A673 (cell line): Measurements from ENCODE around the gene CDC20B. TPM values are rescaled to one million over a fixed set of nuclear protein-coding genes. Genes with fewer than 3 reads are reported as not detected.

Experiments
- BruUV-seq: library from RNA; stranded (reverse); fragments of 400-500 nt; replicated peaks from 2 replicates; lab custom pipeline; 2021; lab: Mats Ljungman, UMichigan
- CTCF ChIA-PET: fragments of 300-600 bp; sonication (Branson Sonifier 250); formaldehyde crosslinking; loops from one replicate; lab custom pipeline; 2022; ENCODE audit warnings: antibody characterized with exemption; lab: Charles Lee
- POLR2A ChIA-PET: fragments of 300-600 bp; sonication (Branson Sonifier 250); formaldehyde crosslinking; loops from one replicate; lab custom pipeline; 2022; ENCODE audit warnings: antibody characterized with exemption; ENCODE audit not compliant: low non-redundant PET; lab: Charles Lee
- DNase-seq: peaks from one replicate; pipeline ENCODE4 v3.0.0-alpha.2; 2015; ENCODE audit warnings: low spot score
- H3K27ac ChIP-seq: fragments of 200-600 bp; sonication (generic); 2 replicates; pipeline ENCODE4 v1.5.1; 2016; ENCODE audit warnings: mixed run types, low read depth, mild to moderate bottlenecking, mixed read lengths, antibody characterized with exemption, low read length; ENCODE audit not compliant: poor library complexity, severe bottlenecking
- H3K27me3 ChIP-seq: fragments of 200-600 bp; sonication (generic); replicated peaks from 2 replicates; pipeline ENCODE4 v1.6.1; 2017; ENCODE audit warnings: mixed run types, low read depth, mild to moderate bottlenecking, mixed read lengths, antibody characterized with exemption, low read length; ENCODE audit not compliant: insufficient read depth, poor library complexity
- H3K36me3 ChIP-seq: fragments of 200-600 bp; sonication (generic); 2 replicates; pipeline ENCODE4 v1.6.1; 2016; ENCODE audit warnings: mixed run types, mild to moderate bottlenecking, mixed read lengths, antibody characterized with exemption, low read length; ENCODE audit not compliant: insufficient read depth, poor library complexity, severe bottlenecking
- H3K4me1 ChIP-seq: fragments of 200-600 bp; sonication (generic); 2 replicates; pipeline ENCODE4 v1.6.1; 2017; ENCODE audit warnings: mixed run types, mild to moderate bottlenecking, mixed read lengths, antibody characterized with exemption, low read length; ENCODE audit not compliant: insufficient read depth, poor library complexity, severe bottlenecking
- H3K4me3 ChIP-seq: fragments of 200-600 bp; sonication (generic); 2 replicates; pipeline ENCODE4 v1.5.1; 2016; ENCODE audit warnings: low read depth, mixed run types, mild to moderate bottlenecking, mixed read lengths, low read length; ENCODE audit not compliant: poor library complexity, severe bottlenecking
- H3K9me3 ChIP-seq: fragments of 200-600 bp; sonication (generic); 2 replicates; pipeline ENCODE4 v1.6.1; 2016; ENCODE audit warnings: mixed run types, low read depth, mild to moderate bottlenecking, mixed read lengths, antibody characterized with exemption, low read length; ENCODE audit not compliant: poor library complexity, severe bottlenecking
- EZH2 ChIP-seq: fragments of 200-600 bp; sonication (generic); IDR thresholded peaks from 2 replicates; pipeline ENCODE4 v1.6.1; 2017; ENCODE audit warnings: borderline replicate concordance, low read depth, mild to moderate bottlenecking, mixed read lengths, antibody characterized with exemption, low read length; ENCODE audit not compliant: poor library complexity, severe bottlenecking
- intact Hi-C: fragments of 100-400 bp; cut with micrococcal nuclease; formaldehyde crosslinking; loops from one replicate; pipeline ENCODE4 v1.10.0; 2022; ENCODE audit not compliant: unreplicated experiment
- total RNA-seq: library from RNA; stranded (reverse); gene quantifications from 2 replicates; pipeline ENCODE4 v1.2.3, GENCODE V29; 2021
- TF ChIP-seq, protein P1 (sequence below): fragments of 300-800, 200-600 bp; sonication (generic); conservative IDR thresholded peaks from 2 replicates; pipeline ENCODE4 v1.5.1; 2017; ENCODE audit warnings: low read depth, mild to moderate bottlenecking, antibody characterized with exemption, low read length, moderate library complexity, mixed read lengths

Gene CDC20B
- total RNA-seq, 1 experiment from 2014 or later, result not detected

DNA sequence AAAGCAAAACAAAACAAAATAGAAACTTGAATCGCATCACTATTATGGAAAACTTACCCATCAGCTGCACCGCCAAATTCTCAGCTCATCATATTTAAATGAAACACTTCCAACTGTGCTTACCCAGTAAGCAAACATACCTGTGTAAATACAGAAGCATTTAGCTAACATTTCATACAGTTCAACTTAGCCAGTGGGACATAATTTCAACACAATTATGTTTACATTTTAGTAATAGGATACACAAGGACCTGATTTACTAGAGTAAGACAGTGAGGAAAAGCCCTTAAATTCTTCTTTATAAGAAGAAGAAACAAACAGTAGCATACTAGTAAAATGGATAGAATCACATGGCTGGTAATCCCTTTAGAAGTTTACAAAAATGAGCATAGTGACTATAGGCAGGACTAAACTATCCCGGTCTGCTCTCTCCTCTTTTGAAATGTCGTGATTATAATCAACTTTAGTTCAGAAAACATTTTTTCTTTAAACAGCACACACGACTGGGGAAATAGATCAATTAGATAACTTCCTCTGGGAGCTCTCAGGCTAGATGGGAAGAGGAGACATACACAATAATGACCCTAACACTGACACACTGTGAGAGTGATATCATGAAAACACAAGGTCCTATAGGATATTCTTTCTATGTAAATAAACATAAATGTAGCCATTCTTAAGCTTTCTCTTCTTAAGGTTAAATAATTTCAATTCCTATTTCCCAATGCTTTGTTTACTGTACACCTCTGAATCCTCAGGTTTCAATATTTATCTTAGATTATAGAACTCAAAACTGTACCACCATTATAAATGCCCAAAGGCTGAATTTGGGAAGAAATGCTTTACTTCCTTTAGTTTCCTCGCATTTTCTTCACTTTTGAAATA, 15.9 kb upstream of the CDC20B start:
- H3K4me1 ChIP-seq, result no peaks in the 10 kb centered on the region
- H3K36me3 ChIP-seq, result no peaks in the 10 kb centered on the region
- ChIA-PET POLR2A (interaction anchor here (0.5 to 0.7 kb wide), 2 partner anchors 543 to 724 kb away, joined by 3 to 5 read pairs; no protein-coding TSS in a partner anchor), CTCF (no interaction called here)
- no peak overlapping the region for H3K4me3 ChIP-seq
- TF ChIP-seq EZH2, result no peak
- TF ChIP-seq, protein P1, sequence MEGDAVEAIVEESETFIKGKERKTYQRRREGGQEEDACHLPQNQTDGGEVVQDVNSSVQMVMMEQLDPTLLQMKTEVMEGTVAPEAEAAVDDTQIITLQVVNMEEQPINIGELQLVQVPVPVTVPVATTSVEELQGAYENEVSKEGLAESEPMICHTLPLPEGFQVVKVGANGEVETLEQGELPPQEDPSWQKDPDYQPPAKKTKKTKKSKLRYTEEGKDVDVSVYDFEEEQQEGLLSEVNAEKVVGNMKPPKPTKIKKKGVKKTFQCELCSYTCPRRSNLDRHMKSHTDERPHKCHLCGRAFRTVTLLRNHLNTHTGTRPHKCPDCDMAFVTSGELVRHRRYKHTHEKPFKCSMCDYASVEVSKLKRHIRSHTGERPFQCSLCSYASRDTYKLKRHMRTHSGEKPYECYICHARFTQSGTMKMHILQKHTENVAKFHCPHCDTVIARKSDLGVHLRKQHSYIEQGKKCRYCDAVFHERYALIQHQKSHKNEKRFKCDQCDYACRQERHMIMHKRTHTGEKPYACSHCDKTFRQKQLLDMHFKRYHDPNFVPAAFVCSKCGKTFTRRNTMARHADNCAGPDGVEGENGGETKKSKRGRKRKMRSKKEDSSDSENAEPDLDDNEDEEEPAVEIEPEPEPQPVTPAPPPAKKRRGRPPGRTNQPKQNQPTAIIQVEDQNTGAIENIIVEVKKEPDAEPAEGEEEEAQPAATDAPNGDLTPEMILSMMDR, result no peak
- BruUV-seq, result no TSS peak
- peaks cover 21% of the 10 kb centered on the region for H3K27me3 ChIP-seq
- H3K9me3 ChIP-seq, result no peaks in the 10 kb centered on the region
- DNase-seq, result no peak
- H3K27ac ChIP-seq, result no peak overlapping the region
- intact Hi-C loops, result no loop called here

DNA sequence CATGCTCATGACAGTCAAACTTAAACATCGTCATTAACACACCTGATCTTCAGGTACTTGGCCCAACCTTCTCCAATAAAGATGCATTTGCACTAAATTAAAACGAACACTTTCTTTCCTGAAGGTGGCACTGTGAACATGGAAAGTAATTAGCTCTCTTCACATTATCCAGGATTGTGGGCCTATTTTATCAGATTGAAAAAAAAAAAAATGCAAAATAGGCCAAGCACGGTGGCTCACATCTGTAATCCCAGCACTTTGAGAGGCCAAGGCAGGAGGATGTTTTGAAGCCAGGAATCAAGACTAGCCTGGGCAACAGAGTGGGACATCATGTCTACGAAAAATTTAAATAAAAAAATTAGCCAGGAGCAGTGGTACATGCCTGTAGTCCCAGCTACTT, 14.4 kb upstream of the CDC20B start:
- Histone ChIP-seq H3K4me3 (no peak overlapping the region), H3K36me3 (no peaks in the 10 kb centered on the region), H3K9me3 (no peaks in the 10 kb centered on the region), H3K4me1 (no peaks in the 10 kb centered on the region), H3K27ac (no peak overlapping the region), H3K27me3 (peaks cover 17% of the 10 kb centered on the region)
- ChIA-PET CTCF (interaction anchor here (0.7 to 1.0 kb wide), 2 partner anchors 11 to 1212 kb away, joined by 4 to 5 read pairs; no protein-coding TSS in a partner anchor), POLR2A (interaction anchor here (0.6 kb wide), 2 partner anchors 520 to 1077 kb away, joined by 4 to 10 read pairs; no protein-coding TSS in a partner anchor)
- TF ChIP-seq, protein P1, result peak; percentile 51
- TF ChIP-seq EZH2, result no peak
- intact Hi-C loops, result no loop called here
- DNase-seq, result peak; percentile 44
- no TSS peak for BruUV-seq

DNA sequence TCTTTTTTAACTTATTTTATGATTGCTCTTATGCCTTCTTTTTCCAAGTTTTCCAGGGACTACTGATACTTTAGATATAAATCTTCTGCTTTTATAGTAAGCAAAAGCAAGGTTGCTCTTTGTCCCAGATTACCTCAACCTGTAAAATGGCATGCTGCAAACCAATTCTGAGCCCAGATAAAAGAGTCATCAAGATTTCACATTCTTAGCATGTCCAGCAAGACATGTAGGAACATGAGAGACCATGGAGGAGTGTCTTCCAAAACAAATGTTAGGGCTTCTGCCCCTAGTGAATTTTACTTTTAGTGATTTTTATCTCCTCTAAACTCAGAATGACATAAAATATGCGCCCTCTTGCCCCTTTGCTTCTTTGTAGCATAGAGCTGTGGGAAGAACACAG, 7.0 kb upstream of the CDC20B start:
- TF ChIP-seq, protein P1, result no peak
- TF ChIP-seq EZH2, result no peak
- POLR2A ChIA-PET, result no interaction called here
- no peaks in the 10 kb centered on the region for H3K36me3 ChIP-seq
- BruUV-seq, result no TSS peak
- no peak overlapping the region for H3K4me3 ChIP-seq
- H3K27me3 ChIP-seq, result peaks cover 29% of the 10 kb centered on the region
- no peak overlapping the region for H3K27ac ChIP-seq
- CTCF ChIA-PET, result no interaction called here
- H3K9me3 ChIP-seq, result no peaks in the 10 kb centered on the region
- DNase-seq, result no peak
- intact Hi-C loops, result no loop called here
- H3K4me1 ChIP-seq, result peaks cover 11% of the 10 kb centered on the region
